ENCODE results near the gene HHLA2.
A peak's percentile ranks its signal among the peaks of the same experiment; 100 is the strongest.
"Not testable (repeated sequence)": the region's sequence is repeated elsewhere in the genome, so short reads cannot be mapped to it uniquely, and the experiment has no call there.

Gene HHLA2

DNA sequence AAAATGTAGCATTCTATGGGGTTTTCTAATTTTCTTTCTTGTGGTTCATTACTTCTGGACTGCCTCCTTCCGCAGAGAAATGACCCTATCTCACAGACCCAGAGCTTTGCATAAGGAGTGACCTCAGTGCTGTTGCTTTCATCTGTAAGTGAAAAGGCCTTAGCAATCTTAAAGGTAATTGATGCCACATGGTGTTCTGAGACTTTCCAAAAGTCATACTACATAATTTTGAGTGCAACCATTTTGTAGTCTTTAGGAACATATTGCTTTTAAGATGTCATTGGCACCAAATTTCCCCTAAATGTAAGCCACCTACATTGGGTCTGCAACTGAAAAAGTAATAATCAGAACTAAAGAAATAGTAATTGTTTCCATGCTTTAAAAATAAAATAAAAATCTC, 9.2 kb upstream of the HHLA2 start:
- no peak for TF ChIP-seq CTCF (IDR thresholded peaks at IDR 0.05; ENCODE audit: control extremely low read depth, extremely low read depth, low read depth, missing control alignments)
- ChIA-PET POLR2A (no interaction called here), CTCF (no interaction called here)
- DNase-seq (ENCODE audit: extremely low spot score) = no peak

DNA sequence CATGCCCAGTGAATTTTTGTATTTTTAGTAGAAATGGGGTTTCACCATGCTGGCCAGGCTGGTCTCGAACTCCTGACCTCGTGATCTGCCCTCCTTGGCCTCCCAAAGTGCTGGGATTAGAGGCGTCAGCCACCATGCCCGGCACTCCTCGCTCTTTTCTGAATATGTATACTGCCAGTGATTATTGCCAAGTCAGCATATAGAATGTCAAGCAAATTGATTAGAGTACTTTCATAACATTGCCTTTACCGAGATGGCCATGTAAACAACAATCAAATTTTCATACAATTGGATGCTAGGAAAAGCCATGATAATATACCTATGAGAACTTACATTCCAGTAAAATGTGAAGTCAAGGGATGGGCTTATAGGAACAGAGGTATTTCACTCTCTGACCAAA, 8.2 kb upstream of the HHLA2 start:
- POLR2A ChIA-PET; DNase-seq (ENCODE audit: extremely low spot score); CTCF ChIA-PET: not testable (repeated sequence)

GRCh38 chr3:108289159-108289558, 7.2 kb upstream of the HHLA2 start:
- CTCF ChIA-PET = no interaction called here
- no peak for TF ChIP-seq CTCF (IDR thresholded peaks at IDR 0.05; ENCODE audit: control extremely low read depth, extremely low read depth, low read depth, missing control alignments)
- POLR2A ChIA-PET = no interaction called here

GRCh38 chr3:108292450-108292849, 3.9 kb upstream of the HHLA2 start:
- no peak for TF ChIP-seq CTCF (IDR thresholded peaks at IDR 0.05; ENCODE audit: control extremely low read depth, extremely low read depth, low read depth, missing control alignments)
- CTCF ChIA-PET = interaction anchor here (1.7 to 2.2 kb wide), 3 partner anchors 8 to 23 kb away, joined by 5 to 8 read pairs (median 8); no protein-coding TSS in a partner anchor
- POLR2A ChIA-PET = no interaction called here
- DNase-seq (ENCODE audit: extremely low spot score) = no peak

More at GRCh38 chr3:108289159-108289558, 7.2 kb upstream of the HHLA2 start:
- DNase-seq (ENCODE audit: extremely low spot score) = no peak

DNA sequence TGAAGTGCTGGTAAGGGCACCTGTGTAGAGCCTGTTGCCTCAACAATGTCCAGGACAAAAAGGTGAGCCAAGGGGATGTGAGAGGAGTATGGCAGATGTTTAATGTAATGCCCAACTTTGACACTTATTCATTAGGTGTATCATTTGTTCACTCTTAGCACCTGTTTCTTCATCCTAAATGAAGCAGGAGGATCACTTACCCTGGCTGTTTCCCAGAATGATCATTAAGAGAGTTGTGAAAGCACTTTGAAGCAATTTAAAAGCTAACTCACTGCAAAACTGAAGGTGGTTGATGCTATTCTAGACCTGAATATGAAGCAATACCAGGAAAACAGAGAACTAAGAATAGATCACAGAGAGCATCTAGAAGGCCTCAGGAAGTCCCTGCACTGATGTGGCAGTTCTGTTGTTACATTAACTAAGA, 3.4 kb upstream of the HHLA2 start:
- CTCF ChIA-PET = interaction anchor here (1.1 to 2.2 kb wide), 4 partner anchors 8 to 22 kb away, joined by 4 to 8 read pairs (median 6); no protein-coding TSS in a partner anchor
- no peak for TF ChIP-seq CTCF (IDR thresholded peaks at IDR 0.05; ENCODE audit: control extremely low read depth, extremely low read depth, low read depth, missing control alignments)
- POLR2A ChIA-PET = no interaction called here
- DNase-seq (ENCODE audit: extremely low spot score) = peak; percentile 37

- DNase-seq (ENCODE audit: extremely low spot score) = peak; percentile 43
- TF ChIP-seq CTCF (IDR thresholded peaks at IDR 0.05; ENCODE audit: control extremely low read depth, extremely low read depth, low read depth, missing control alignments) = no peak
- ChIA-PET CTCF (interaction anchor here (1.1 to 1.7 kb wide), 3 partner anchors 9 to 25 kb away, joined by 4 to 5 read pairs (median 4); no protein-coding TSS in a partner anchor), POLR2A (no interaction called here)
Observed at GRCh38 chr3:108293858-108294257, 2.5 kb upstream of the HHLA2 start.

DNA sequence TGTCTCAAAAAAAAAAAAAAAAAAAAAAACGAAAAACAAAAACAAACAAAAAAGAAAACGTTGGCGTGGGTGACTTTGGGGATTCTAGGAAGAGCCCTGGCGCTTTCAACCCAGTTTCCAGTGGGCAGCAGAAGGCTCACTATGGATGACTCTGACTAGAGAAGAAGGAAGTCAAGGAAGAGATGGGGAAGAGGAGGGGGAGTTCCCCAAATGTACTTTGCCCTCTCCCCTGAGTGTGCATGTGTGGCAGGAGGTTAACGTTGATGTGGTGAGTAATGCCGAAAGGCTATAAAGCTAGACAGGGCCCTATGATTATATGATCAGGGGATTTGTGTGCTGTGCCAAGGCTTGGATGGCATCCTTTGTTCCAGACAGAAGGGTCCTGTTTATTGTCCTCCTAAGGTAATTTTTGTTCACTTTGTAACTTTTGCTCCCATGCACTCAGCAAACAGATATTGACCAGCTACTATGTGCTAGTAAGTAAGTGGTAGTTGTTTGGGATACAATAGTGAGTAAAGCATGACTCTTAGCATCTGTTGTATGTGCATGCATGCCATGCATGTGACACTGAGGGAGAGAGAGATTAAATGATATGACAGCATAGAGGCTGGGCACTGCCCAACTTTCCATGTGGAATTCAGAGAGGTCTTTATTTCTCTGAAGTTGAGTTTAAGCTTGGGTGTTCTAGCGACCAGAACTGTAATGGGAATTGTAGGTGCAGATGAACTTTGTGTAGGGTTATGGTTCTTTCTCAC, 750 bp upstream of the HHLA2 start:
- ChIA-PET CTCF (interaction anchor here (0.7 to 1.3 kb wide), 4 partner anchors 32 to 704 kb away, joined by 3 to 4 read pairs (median 3); no protein-coding TSS in a partner anchor), POLR2A (no interaction called here)
- DNase-seq (ENCODE audit: extremely low spot score) = no peak
- no peak for TF ChIP-seq CTCF (IDR thresholded peaks at IDR 0.05; ENCODE audit: control extremely low read depth, extremely low read depth, low read depth, missing control alignments)
